H1 (cell line): ENCODE data around the gene PPFIA4. TPM values are rescaled to one million over a fixed set of nuclear protein-coding genes. Genes with fewer than 3 reads are reported as not detected.

Experiments
- CTCF ChIA-PET: fragments of 300-600 bp; sonication (Branson Sonifier 250); formaldehyde crosslinking; loops from one replicate; lab custom pipeline; 2021; ENCODE audit not compliant: partially characterized antibody; lab: Charles Lee
- POLR2A ChIA-PET: fragments of 300-600 bp; sonication (Branson Sonifier 250); formaldehyde crosslinking; loops from one replicate; lab custom pipeline; 2021; ENCODE audit warnings: inconsistent platforms; ENCODE audit not compliant: partially characterized antibody; lab: Charles Lee
- DNase-seq, 2 experiments: peaks; one replicate each; pipeline versions ENCODE4 v3.0.0 to v3.0.0-alpha.2; 2010 to 2022; ENCODE audit warnings: low spot score in 2 of 2, low read depth in 1 of 2, mixed read lengths in 1 of 2
- FAIRE-seq: peaks from 2 replicates; lab custom pipeline; 2011; peaks lifted over from hg19 to GRCh38; lab: Jason Lieb, UNC
- H2AFZ ChIP-seq: 2 replicates; pipeline ENCODE4 v1.8.1; 2012; ENCODE audit warnings: low read length, inconsistent platforms
- H2AK5ac ChIP-seq: 2 replicates; pipeline ENCODE4 v1.6.1; 2013; ENCODE audit warnings: low read depth, low read length
- H2BK120ac ChIP-seq: replicated peaks from 2 replicates; pipeline ENCODE3; 2013; ENCODE audit warnings: low read depth, low read length, inconsistent platforms
- H2BK12ac ChIP-seq: 2 replicates; pipeline ENCODE4 v1.6.1; 2013; ENCODE audit warnings: low read depth, low read length
- H2BK15ac ChIP-seq: 2 replicates; pipeline ENCODE4 v1.6.1; 2013; ENCODE audit warnings: low read length
- H2BK20ac ChIP-seq: 2 replicates; pipeline ENCODE4 v1.6.1; 2013; ENCODE audit warnings: low read length
- H2BK5ac ChIP-seq: 2 replicates; pipeline ENCODE4 v1.6.1; 2013; ENCODE audit warnings: low read depth, low read length
- H3K14ac ChIP-seq: 2 replicates; pipeline ENCODE4 v1.6.1; 2013; ENCODE audit warnings: inconsistent platforms; ENCODE audit not compliant: insufficient read length
- H3K18ac ChIP-seq: 2 replicates; pipeline ENCODE4 v1.6.1; 2013; ENCODE audit warnings: low read length; ENCODE audit errors: extremely low read depth
- H3K23ac ChIP-seq: 2 replicates; pipeline ENCODE4 v1.6.1; 2013; ENCODE audit warnings: inconsistent platforms; ENCODE audit not compliant: insufficient read length
- H3K23me2 ChIP-seq: 2 replicates; pipeline ENCODE4 v1.6.1; 2013; ENCODE audit warnings: low read depth, low read length
- H3K27ac ChIP-seq: 2 replicates; pipeline ENCODE4 v1.6.1; 2011; ENCODE audit warnings: low read depth, low read length, inconsistent platforms
- H3K27me3 ChIP-seq, 4 experiments: replicated peaks in 1 of 4; 1 replicate in 1 of 4; 2 replicates in 3 of 4; pipeline versions ENCODE4 v1.6.1 to v1.8.1; 2011 to 2013; ENCODE audit warnings: low read length in 3 of 4, mild to moderate bottlenecking in 3 of 4, inconsistent platforms in 2 of 4, mixed read lengths in 2 of 4, moderate library complexity in 1 of 4; ENCODE audit not compliant: control insufficient read depth in 3 of 4, insufficient read depth in 3 of 4; ENCODE audit errors: extremely low read depth in 1 of 4
- H3K36me3 ChIP-seq, 4 experiments: 2 replicates each; pipeline versions ENCODE4 v1.6.1 to v1.8.1; 2011 to 2013; ENCODE audit warnings: mild to moderate bottlenecking in 4 of 4, low read length in 3 of 4, moderate library complexity in 2 of 4, control low read depth in 1 of 4, inconsistent platforms in 1 of 4; ENCODE audit not compliant: insufficient read depth in 4 of 4, control insufficient read depth in 2 of 4
- H3K4ac ChIP-seq: replicated peaks from 2 replicates; pipeline ENCODE3; 2013; ENCODE audit warnings: low read length, low read depth, mixed read lengths, inconsistent platforms; ENCODE audit not compliant: insufficient read length
- H3K4me1 ChIP-seq, 4 experiments: replicated peaks in 1 of 4; 1 replicate in 1 of 4; 2 replicates in 3 of 4; pipeline versions ENCODE4 v1.6.1 to v1.8.1; 2011 to 2013; ENCODE audit warnings: low read length in 3 of 4, inconsistent platforms in 2 of 4, mixed read lengths in 1 of 4; ENCODE audit not compliant: insufficient read depth in 4 of 4, control insufficient read depth in 3 of 4
- H3K4me2 ChIP-seq, 2 experiments: 2 replicates each; pipeline versions ENCODE4 v1.6.1 to v1.8.1; 2011 to 2013; ENCODE audit warnings: low read depth in 2 of 2, low read length in 2 of 2, control low read depth in 1 of 2, inconsistent platforms in 1 of 2, mild to moderate bottlenecking in 1 of 2; ENCODE audit not compliant: insufficient read depth in 1 of 2
- H3K4me3 ChIP-seq, 4 experiments: fragments of 200-600, 300-600 bp in 1 of 4; sonication (generic), shearing (Covaris generic), sonication (Bioruptor Twin) in 1 of 4; 2 replicates each; pipeline versions ENCODE4 v1.5.1 to v1.8.1; 2011 to 2016; ENCODE audit warnings: low read length in 4 of 4, low read depth in 3 of 4, control low read depth in 2 of 4, inconsistent platforms in 2 of 4, mild to moderate bottlenecking in 2 of 4, mixed read lengths in 1 of 4, moderate library complexity in 1 of 4; ENCODE audit not compliant: insufficient read depth in 2 of 4; ENCODE audit errors: extremely low read depth in 1 of 4
- H3K56ac ChIP-seq: replicated peaks from 2 replicates; pipeline ENCODE3; 2013; ENCODE audit warnings: low read depth, mild to moderate bottlenecking, mixed read lengths, low read length, inconsistent platforms; ENCODE audit not compliant: insufficient read length
- H3K79me1 ChIP-seq: 2 replicates; pipeline ENCODE4 v1.6.1; 2013; ENCODE audit warnings: low read depth, low read length, control low read depth
- H3K79me2 ChIP-seq, 2 experiments: 2 replicates each; pipeline versions ENCODE4 v1.6.1 to v1.8.1; 2012 to 2013; ENCODE audit warnings: low read length in 2 of 2, mild to moderate bottlenecking in 2 of 2, inconsistent platforms in 1 of 2; ENCODE audit not compliant: insufficient read depth in 2 of 2, control insufficient read depth in 1 of 2
- H3K9ac ChIP-seq, 4 experiments: replicated peaks in 1 of 4; 1 replicate in 1 of 4; 2 replicates in 3 of 4; pipeline versions ENCODE4 v1.6.1 to v1.8.1; 2011 to 2013; ENCODE audit warnings: low read depth in 3 of 4, low read length in 3 of 4, control low read depth in 2 of 4, mild to moderate bottlenecking in 2 of 4, moderate library complexity in 2 of 4, inconsistent platforms in 1 of 4; ENCODE audit errors: extremely low read depth in 1 of 4
- H3K9me3 ChIP-seq, 2 experiments: 2 replicates each; pipeline versions ENCODE4 v1.6.1 to v1.8.1; 2012 to 2013; ENCODE audit warnings: mild to moderate bottlenecking in 2 of 2, moderate library complexity in 2 of 2, control low read depth in 1 of 2, inconsistent platforms in 1 of 2, low read depth in 1 of 2, low read length in 1 of 2, mixed read lengths in 1 of 2; ENCODE audit not compliant: insufficient read depth in 2 of 2
- H4K20me1 ChIP-seq, 2 experiments: replicated peaks in 1 of 2; 2 replicates each; pipeline versions ENCODE3 to v1.8.1; 2011 to 2013; ENCODE audit warnings: inconsistent platforms in 2 of 2, low read length in 2 of 2, mild to moderate bottlenecking in 1 of 2; ENCODE audit not compliant: insufficient read depth in 2 of 2, control insufficient read depth in 1 of 2
- H4K5ac ChIP-seq: 2 replicates; pipeline ENCODE4 v1.6.1; 2013; ENCODE audit warnings: low read length, low read depth, mixed read lengths, inconsistent platforms; ENCODE audit not compliant: insufficient read length
- H4K8ac ChIP-seq: 2 replicates; pipeline ENCODE4 v1.8.0; 2013; ENCODE audit warnings: mild to moderate bottlenecking, moderate library complexity, low read length, inconsistent platforms; ENCODE audit not compliant: insufficient read depth; ENCODE audit errors: extremely low read depth
- H4K91ac ChIP-seq: replicated peaks from 2 replicates; pipeline ENCODE3; 2013; ENCODE audit warnings: low read length, mixed read lengths, inconsistent platforms; ENCODE audit not compliant: insufficient read length
- CTCF ChIP-seq, 3 experiments: IDR thresholded peaks; 1 replicate in 2 of 3; 2 replicates in 1 of 3; pipeline versions ENCODE4 v1.5.1 to v1.6.1; 2011; ENCODE audit warnings: low read length in 3 of 3, mild to moderate bottlenecking in 3 of 3, inconsistent platforms in 2 of 3, low read depth in 1 of 3, moderate library complexity in 1 of 3; ENCODE audit not compliant: insufficient read depth in 1 of 3; ENCODE audit errors: control extremely low read depth in 1 of 3
- EZH2 ChIP-seq: fragments of 200-600 bp; sonication (generic); IDR thresholded peaks from 2 replicates; pipeline ENCODE4 v1.7.1; 2012; ENCODE audit warnings: low read depth, mild to moderate bottlenecking, moderate library complexity, low read length, inconsistent platforms; ENCODE audit not compliant: severe bottlenecking
- KDM1A ChIP-seq: fragments of 200-600, 300-600 bp; sonication (generic); IDR thresholded peaks from 2 replicates; pipeline ENCODE4 v1.7.1; 2016; ENCODE audit warnings: mild to moderate bottlenecking, low read length, borderline replicate concordance
- POU5F1 ChIP-seq: IDR thresholded peaks from 2 replicates; pipeline ENCODE4 v1.6.1; 2011; ENCODE audit warnings: low read depth, mild to moderate bottlenecking, low read length, moderate library complexity
- RXRA ChIP-seq: IDR thresholded peaks from 2 replicates; pipeline ENCODE4 v1.6.1; 2011; ENCODE audit warnings: low read depth, mild to moderate bottlenecking, low read length, moderate library complexity; ENCODE audit not compliant: insufficient read depth
- WGBS, 2 experiments: shearing (Covaris generic) in 1 of 2; methylation state at CpG; one replicate each; pipeline versions ENCODE4 v1.1.6 to v1.1.7; 2013 to 2015; ENCODE audit warnings: low lambda C conversion rate in 2 of 2, mixed read lengths in 2 of 2, inconsistent platforms in 1 of 2, low coverage in 1 of 2, missing lambda C conversion rate in 1 of 2; ENCODE audit not compliant: insufficient replicate concordance in 2 of 2, insufficient coverage in 1 of 2, insufficient read length in 1 of 2; ENCODE audit errors: extremely low coverage in 1 of 2, missing lambda C conversion rate in 1 of 2; 5-methylcytosine and 5-hydroxymethylcytosine counted together
- polyA plus RNA-seq, 7 experiments: library from polyadenylated mRNA; depleted of rRNA in 3 of 7; stranded (reverse) in 5 of 7; unstranded in 2 of 7; fragments of >200 nt in 5 of 7; fragments of 200-250 nt in 2 of 7; gene quantifications; 1 replicate in 5 of 7; 2 replicates in 1 of 7; 4 replicates in 1 of 7; pipeline versions ENCODE4 v1.2.1 to v1.2.3, GENCODE V29; 2011 to 2013; ENCODE audit warnings: missing spikeins in 2 of 7, mixed read lengths in 2 of 7
- total RNA-seq: library from RNA; stranded (reverse); fragmentation: NEBNext Ultra II Directional; extraction: Animal tissue kit (Norgen Biotek cat#: 25700); gene quantifications from 2 replicates; pipeline ENCODE4 v1.2.1, GENCODE V29; 2021

PPFIA4 gene
- total and polyA plus RNA-seq, 2 of the 8 experiments (the other 6 are each of a cell fraction or from before 2014, with no cell fraction given) = 9.0 to 9.9 TPM

- Histone ChIP-seq H3K4ac (no peak overlapping the region), H4K20me1 (no peaks in the 10 kb centered on the region), H3K4me2 (no peak overlapping the region), H3K79me2 (no peaks in the 10 kb centered on the region), H2BK20ac (no peak overlapping the region), H4K5ac (no peak overlapping the region), H3K18ac (no peak overlapping the region), H3K4me1 (no peaks in the 10 kb centered on the region; a peak in 1 of 7 replicates), H3K23me2 (no peaks in the 10 kb centered on the region), H3K4me3 (no peak overlapping the region), H2BK5ac (no peak overlapping the region), H3K9me3 (no peaks in the 10 kb centered on the region), H3K27me3 (no peaks in the 10 kb centered on the region), H2AK5ac (no peak overlapping the region), H3K36me3 (no peaks in the 10 kb centered on the region), H2BK12ac (no peak overlapping the region), H3K79me1 (no peaks in the 10 kb centered on the region), H2BK15ac (no peak overlapping the region), H3K27ac (no peak overlapping the region), H4K8ac (no peak overlapping the region), H3K9ac (no peak overlapping the region), H2AFZ (no peak overlapping the region), H4K91ac (no peak overlapping the region), H2BK120ac (no peak overlapping the region), H3K56ac (no peak overlapping the region), H3K23ac (no peak overlapping the region), H3K14ac (no peak overlapping the region)
- WGBS, 2 experiments = 95% methylated on average over 2 of the region's 2 CpGs; no CpG with 5 or more reads in 1 of the 2 experiments
- ChIA-PET CTCF (interaction anchor here (0.6 to 2.0 kb wide), 7 partner anchors 9 to 1287 kb away, joined by 4 to 15 read pairs (median 4); no protein-coding TSS in a partner anchor), POLR2A (no interaction called here)
- no peak for FAIRE-seq
- no peak for TF ChIP-seq KDM1A
- TF ChIP-seq EZH2 = no peak
- TF ChIP-seq RXRA = no peak
- TF ChIP-seq CTCF (IDR thresholded peaks at IDR 0.05; ENCODE audit: control extremely low read depth in 1 of 3, insufficient read depth in 1 of 3, low read depth in 1 of 3, low read length in 3 of 3) = no peak
- no peak for TF ChIP-seq POU5F1
- DNase-seq = no peak
Measured at GRCh38 chr1:202981939-202982338, 44.4 kb upstream of the PPFIA4 start.
